GM19351 (cell line): ENCODE measurements around the gene CCM2L.

Source experiments
- ATAC-seq: cut with Tn5 transposase; IDR thresholded peaks from one replicate; pipeline ENCODE4 v1.9.1; 2021; ENCODE audit warnings: mild to moderate bottlenecking, moderate library complexity; ENCODE audit not compliant: unreplicated experiment

Gene CCM2L

GRCh38 chr20:32010101-32010500, at the start of gene CCM2L:
TSS of gene CCM2L (plus strand) at chr20:32010438. CDS start at chr20:32010455, 17 bp downstream.
- no peak for ATAC-seq

GRCh38 chr20:31962761-31963160, 47.5 kb upstream of the CCM2L start:
- ATAC-seq = no peak

GRCh38 chr20:31963889-31964288, 46.3 kb upstream of the CCM2L start:
- ATAC-seq = no peak

- no peak for ATAC-seq
Measured at GRCh38 chr20:31966991-31967655, 43.1 kb upstream of the CCM2L start.

- ATAC-seq = no peak
Measured at GRCh38 chr20:31967830-31968249, 42.4 kb upstream of the CCM2L start, which contains the start of gene XKR7. TSS of gene XKR7 (plus strand) at chr20:31968151. CDS start at chr20:31968176, 25 bp downstream.

- peak; percentile 50 for ATAC-seq
Measured at GRCh38 chr20:31968291-31969126, 41.7 kb upstream of the CCM2L start.

GRCh38 chr20:31969991-31970390, 40.2 kb upstream of the CCM2L start:
- no peak for ATAC-seq

GRCh38 chr20:31972471-31973021, 37.7 kb upstream of the CCM2L start:
- ATAC-seq = no peak

- ATAC-seq = no peak
Measured at GRCh38 chr20:31974296-31974695, 35.9 kb upstream of the CCM2L start.

GRCh38 chr20:31974951-31975487, 35.2 kb upstream of the CCM2L start:
- ATAC-seq = no peak

GRCh38 chr20:31975874-31976273, 34.4 kb upstream of the CCM2L start:
- no peak for ATAC-seq

- ATAC-seq = no peak
Measured at GRCh38 chr20:31977080-31977479, 33.2 kb upstream of the CCM2L start.

GRCh38 chr20:31979713-31980426, 30.4 kb upstream of the CCM2L start:
- no peak for ATAC-seq

- ATAC-seq = no peak
Measured at GRCh38 chr20:31981784-31982183, 28.5 kb upstream of the CCM2L start.

GRCh38 chr20:31984981-31985471, 25.2 kb upstream of the CCM2L start:
- ATAC-seq = no peak

GRCh38 chr20:31987744-31988143, 22.5 kb upstream of the CCM2L start:
- ATAC-seq = no peak

GRCh38 chr20:31988430-31989015, 21.7 kb upstream of the CCM2L start:
- ATAC-seq = no peak

GRCh38 chr20:31989030-31989645, 21.1 kb upstream of the CCM2L start:
- no peak for ATAC-seq

- no peak for ATAC-seq
Measured at GRCh38 chr20:31990641-31991338, 19.4 kb upstream of the CCM2L start.
